Measurements from ENCODE around the gene CEP72.

- TF ChIP-seq CTCF (IDR thresholded peaks at IDR 0.05) = no peak
- TF ChIP-seq EZH2 (IDR thresholded peaks at IDR 0.05; ENCODE audit: borderline replicate concordance, insufficient read depth, low read depth, low read length, poor library complexity, severe bottlenecking) = no peak
Observed at GRCh38 chr5:675871-676698, 63.9 kb downstream of the CEP72 start.

Measured in B cell (primary cell).